Measurements from ENCODE around the gene TTC34. TPM values are rescaled to one million over a fixed set of nuclear protein-coding genes. Genes with fewer than 3 reads are reported as not detected.

The TTC34 gene
- total RNA-seq, 1 experiment from 2014 or later, result 0.20 TPM

GRCh38 chr1:2814511-2815075 is 13.1 kb upstream of the TTC34 start:
- no peak for DNase-seq (ENCODE audit: extremely low read depth, low read depth)

DNA sequence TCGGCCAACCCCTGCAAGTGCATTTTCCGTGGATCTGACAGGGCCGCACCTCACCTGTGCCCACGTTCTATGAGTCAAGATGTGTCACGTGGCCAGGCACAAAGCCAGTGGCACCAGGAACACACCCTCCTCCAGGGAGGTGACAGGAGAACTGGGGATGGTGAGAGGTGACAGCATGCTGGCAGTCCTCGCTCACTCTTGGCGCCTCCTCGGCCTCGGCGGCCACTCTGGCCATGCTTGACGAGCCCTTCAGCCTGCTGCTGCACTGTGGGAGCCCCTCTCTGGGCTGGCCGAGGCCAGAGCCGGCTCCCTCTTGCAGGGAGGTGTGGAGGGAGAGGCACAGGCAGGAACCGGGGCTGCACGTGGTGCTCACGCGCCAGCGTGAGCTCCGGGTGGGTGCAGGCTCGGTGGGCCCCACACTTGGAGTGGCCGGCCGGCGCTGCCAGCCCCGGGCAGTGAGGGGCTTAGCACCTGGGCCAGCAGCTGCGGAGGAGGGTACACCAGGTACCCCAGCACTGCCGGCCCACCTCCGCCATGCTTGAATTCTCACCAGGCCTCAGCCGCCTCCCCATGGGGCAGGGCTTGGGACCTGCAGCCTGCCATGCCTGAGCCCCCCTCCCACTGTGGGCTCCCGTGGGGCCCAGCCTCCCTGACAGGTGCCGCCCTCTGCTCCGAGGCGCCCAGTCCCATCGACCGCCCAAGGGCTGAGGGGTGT is 11.6 kb upstream of the TTC34 start:
- no peak for DNase-seq (ENCODE audit: extremely low read depth, low read depth)

DNA sequence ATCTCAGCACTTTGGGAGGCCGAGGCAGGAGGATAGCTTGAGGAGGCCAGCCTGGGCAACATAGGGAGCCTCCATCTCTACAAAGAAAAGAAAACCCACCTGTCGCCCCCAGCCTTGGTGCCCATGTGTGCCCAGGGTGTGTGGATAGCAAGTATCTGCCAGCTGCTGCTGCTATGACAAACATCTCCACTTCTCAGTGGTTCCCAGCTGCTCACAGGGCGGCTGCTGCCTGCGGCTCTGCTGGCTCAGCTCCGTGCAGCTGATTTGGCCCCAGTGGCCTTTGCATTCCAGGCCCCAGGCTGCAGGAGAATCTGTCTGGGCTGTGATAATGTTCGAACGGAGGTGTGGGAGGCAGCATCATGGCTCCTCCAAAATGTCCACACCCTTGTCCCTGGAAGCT is 10.6 kb upstream of the TTC34 start:
- no peak for DNase-seq (ENCODE audit: extremely low read depth, low read depth)

DNA sequence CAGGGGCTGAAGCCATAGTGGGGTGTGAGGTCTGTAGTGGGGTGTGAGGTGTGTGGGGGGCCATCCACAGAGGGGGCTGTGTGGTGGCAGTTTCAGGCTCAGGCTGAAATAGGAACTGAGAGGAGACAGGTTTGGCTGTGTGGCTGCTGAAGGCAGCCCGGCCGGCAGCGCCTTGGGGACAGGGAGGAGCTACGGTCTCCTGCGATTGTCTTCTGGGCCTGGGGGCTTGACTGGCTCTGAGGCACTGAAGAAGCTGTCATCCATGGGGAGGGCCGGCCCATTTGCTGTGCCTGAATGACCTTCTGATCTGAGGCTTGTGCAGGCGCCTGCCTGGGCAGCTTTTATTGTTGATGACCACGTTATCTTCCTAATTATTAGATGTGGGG is 10.0 kb upstream of the TTC34 start:
- no peak for DNase-seq (ENCODE audit: extremely low read depth, low read depth)

- DNase-seq (ENCODE audit: extremely low read depth, low read depth), result no peak
Observed at GRCh38 chr1:2810899-2811532, 9.5 kb upstream of the TTC34 start.

DNA sequence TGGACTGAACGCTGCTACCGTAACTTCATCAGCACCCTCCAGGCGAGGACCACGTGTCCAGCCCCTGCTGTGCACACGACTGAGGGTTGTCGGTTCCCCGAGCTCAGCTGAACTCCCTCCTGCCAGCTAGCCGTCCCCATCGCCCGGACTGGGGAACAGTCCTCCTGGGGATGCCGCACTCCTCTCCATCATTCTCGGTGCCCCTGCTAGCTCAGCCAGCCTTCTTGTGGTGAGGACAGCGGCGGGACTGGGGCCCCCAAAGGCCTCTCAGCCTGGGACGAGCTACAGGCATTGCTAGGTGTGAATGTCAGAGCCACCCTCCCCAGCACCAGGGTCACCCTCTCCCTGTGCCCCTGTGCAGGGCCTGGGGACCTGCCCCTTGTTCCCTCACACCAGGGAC is 8.8 kb upstream of the TTC34 start:
- no peak for DNase-seq (ENCODE audit: extremely low read depth, low read depth)

- DNase-seq (ENCODE audit: extremely low read depth, low read depth), result no peak
Observed at GRCh38 chr1:2809656-2810055, 8.2 kb upstream of the TTC34 start.

DNA sequence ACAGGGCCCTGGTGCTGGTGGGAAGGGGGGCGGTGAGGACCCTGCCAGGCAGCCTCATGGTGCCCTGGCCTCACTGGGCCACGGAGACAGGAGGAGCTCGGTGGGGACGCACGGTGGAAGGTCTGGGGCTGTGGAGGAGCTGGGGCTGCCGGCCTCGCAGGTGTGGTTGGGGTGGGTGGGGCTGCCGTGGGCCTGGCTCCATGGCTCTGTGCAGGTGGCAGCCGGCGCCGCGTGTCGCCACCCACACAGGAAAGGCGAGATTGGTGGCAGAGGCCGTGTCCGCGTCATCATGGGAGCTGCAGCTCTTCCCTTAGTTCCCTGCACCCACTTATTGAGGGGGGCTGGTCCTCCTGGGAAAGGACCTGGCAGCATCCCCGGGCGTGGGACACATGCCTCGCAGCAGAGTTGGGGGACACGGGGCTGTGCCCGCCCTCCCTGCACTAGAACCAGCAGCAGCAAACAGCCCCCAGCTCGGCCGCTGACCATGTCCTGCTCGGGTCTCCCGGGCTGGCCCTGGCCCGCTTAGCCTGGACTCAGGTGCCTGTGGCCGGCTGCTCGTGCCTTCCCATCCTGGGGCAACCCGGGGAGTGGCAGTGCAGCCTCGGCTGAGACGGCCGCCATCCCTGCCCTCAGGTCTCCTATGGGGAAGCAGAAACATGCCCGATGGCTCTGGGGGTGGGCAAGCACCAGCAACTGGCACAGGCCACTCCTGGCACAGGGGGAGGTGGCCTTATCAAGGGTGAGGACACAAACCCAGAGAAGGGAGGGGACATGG is 7.5 kb upstream of the TTC34 start:
- no peak for DNase-seq (ENCODE audit: extremely low read depth, low read depth)

- DNase-seq (ENCODE audit: extremely low read depth, low read depth), result no peak
Observed at GRCh38 chr1:2808386-2808705, 6.9 kb upstream of the TTC34 start.

DNA sequence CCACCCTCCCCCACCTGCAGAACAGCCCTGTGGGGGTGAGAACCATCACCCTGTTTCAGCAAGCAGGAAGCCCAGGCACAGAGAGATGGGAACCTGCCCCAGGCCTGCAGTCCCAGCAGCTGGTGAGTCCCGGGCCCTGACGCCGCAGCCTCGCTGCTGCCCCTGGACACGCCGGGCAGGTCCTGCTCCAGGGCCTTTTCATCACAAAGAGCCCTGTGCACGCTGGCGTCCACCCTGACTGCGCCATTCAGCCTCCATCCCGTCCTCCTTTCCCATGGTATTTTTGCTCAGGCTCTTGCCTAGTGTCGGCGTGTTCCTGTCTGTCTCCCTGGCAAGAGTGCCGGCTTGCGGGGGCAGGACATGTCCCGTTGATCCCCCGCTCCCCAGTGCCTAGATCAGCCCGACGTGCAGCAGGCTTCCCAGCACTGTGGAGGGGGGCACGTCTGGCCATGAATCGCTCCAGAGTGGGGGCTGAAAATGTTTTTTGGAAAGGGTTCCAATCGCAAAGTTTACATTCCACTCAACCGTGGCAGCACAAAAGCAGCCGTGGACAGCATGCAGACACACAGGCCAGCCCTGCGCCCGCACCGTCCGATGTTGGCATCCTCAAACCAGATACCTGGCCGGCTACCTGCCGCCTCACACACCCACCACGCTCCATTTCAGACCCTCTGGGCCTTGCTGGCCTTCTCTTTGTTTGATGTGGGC is 6.3 kb upstream of the TTC34 start:
- no peak for DNase-seq (ENCODE audit: extremely low read depth, low read depth)

GRCh38 chr1:2807036-2807435 is 5.5 kb upstream of the TTC34 start:
- no peak for DNase-seq (ENCODE audit: extremely low read depth, low read depth)

GRCh38 chr1:2806591-2806990 is 5.1 kb upstream of the TTC34 start:
- no peak for DNase-seq (ENCODE audit: extremely low read depth, low read depth)

DNA sequence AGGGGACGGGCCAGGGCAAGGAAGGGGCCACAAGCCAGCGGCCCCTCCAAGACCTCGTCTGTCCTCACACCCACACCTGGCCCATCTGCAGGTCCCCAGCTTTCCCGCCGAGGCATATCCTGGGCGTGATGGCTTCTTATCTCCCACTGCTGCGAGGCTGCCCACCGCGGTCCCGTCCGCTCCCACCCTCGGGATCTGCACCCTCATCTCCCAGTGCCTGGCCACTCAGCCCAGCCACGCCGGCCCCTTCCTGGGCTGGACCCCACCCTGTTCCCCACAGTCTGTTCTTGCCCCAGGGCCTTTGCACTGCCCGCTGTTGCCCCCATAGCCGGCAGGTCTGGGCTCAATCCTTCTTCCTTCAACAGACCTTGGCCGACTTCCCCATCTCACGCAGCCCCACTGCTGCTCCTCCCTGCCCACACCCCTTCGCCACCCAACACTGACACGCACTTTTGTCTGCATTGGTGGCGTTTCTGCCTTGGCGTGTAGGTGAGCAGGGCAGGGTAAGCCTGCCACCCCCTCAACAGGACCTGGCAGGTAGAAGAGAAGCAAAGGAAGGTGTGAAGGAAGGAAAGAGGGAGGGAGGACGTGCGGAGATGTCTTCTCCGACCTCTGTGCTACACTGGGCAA is 4.4 kb upstream of the TTC34 start:
- no peak for DNase-seq (ENCODE audit: extremely low read depth, low read depth)

GRCh38 chr1:2804628-2805351 is 3.3 kb upstream of the TTC34 start:
- no peak for DNase-seq (ENCODE audit: extremely low read depth, low read depth)

DNA sequence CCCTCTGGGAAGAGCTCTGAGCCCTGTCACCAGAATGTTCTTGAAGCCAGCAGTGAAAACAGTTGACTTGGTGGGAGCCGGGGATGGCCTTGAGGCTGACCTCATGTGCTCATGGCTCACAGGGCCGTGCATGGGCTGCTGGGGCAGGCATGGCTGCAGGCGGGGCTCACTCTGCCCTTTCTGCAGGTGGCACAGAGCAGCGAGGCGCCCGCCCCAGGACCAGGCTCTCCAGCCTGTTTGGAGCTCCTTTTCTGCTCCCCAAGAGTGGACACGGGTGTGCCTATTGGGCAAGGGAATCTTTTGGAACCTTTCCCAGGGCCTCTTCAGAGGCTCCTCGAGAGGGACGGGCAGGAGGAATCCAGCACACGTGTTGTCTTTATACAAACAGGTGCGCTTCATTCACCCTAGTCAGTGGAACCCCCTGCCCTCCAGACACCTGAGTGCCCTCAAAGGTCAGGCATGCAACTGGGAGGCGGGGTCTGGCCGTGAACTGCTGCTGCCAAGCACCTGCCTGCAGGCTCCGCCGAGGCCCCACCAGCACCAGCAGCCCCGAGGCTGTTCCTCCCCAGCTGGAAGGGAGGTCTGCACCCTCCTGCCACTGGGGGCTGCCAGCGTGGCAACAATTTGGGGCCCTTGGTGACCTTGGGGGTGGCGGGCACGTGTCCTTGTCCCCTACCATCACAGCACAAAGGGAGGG is 2.6 kb upstream of the TTC34 start:
- DNase-seq (ENCODE audit: extremely low read depth, low read depth), result no peak

GRCh38 chr1:2803086-2803930 is 1.8 kb upstream of the TTC34 start:
- no peak for DNase-seq (ENCODE audit: extremely low read depth, low read depth)

- DNase-seq (ENCODE audit: extremely low read depth, low read depth), result no peak
Observed at GRCh38 chr1:2802421-2802961, 998 bp upstream of the TTC34 start.

GRCh38 chr1:2801046-2801445 is 447 bp downstream of the TTC34 start:
- DNase-seq (ENCODE audit: extremely low read depth, low read depth), result no peak

Measured in NCI-H460 (cell line).